ENCODE measurements around the gene CRYM.

DNA sequence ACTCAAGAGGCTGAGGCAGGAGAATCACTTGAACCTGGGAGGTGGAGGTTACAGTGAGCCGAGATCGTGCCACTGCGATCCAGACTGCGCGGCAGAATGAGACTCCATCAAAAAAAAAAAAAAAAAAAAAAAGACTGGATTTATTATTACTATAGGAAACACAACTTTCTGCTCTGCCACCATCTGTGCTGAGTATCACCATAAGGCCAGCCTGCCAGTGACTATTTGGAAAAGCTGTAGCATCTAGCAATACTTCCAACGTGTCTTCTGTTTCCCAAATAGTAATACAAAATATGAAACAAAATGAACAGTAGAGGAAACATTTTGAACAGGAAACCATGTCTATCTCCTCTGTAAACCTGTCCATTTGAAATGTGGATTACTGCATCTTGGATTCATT lies 43.6 kb upstream of the CRYM start:
- TF ChIP-seq, protein P1, sequence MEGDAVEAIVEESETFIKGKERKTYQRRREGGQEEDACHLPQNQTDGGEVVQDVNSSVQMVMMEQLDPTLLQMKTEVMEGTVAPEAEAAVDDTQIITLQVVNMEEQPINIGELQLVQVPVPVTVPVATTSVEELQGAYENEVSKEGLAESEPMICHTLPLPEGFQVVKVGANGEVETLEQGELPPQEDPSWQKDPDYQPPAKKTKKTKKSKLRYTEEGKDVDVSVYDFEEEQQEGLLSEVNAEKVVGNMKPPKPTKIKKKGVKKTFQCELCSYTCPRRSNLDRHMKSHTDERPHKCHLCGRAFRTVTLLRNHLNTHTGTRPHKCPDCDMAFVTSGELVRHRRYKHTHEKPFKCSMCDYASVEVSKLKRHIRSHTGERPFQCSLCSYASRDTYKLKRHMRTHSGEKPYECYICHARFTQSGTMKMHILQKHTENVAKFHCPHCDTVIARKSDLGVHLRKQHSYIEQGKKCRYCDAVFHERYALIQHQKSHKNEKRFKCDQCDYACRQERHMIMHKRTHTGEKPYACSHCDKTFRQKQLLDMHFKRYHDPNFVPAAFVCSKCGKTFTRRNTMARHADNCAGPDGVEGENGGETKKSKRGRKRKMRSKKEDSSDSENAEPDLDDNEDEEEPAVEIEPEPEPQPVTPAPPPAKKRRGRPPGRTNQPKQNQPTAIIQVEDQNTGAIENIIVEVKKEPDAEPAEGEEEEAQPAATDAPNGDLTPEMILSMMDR (IDR thresholded peaks at IDR 0.05), result no peak
- TF ChIP-seq POLR2A (IDR thresholded peaks at IDR 0.05), result no peak
